IPS-20b (cell line): ENCODE data around the gene SLC2A6.

Experiments used
- H3K27ac ChIP-seq: one replicate; pipeline ENCODE4 v1.5.1; 2013; ENCODE audit warnings: low read length
- H3K27me3 ChIP-seq: 2 replicates; pipeline ENCODE4 v1.6.1; 2013; ENCODE audit warnings: mild to moderate bottlenecking, low read length, inconsistent platforms; ENCODE audit not compliant: insufficient read depth
- H3K36me3 ChIP-seq: 2 replicates; pipeline ENCODE4 v1.6.1; 2013; ENCODE audit warnings: low read depth, mild to moderate bottlenecking, inconsistent platforms, low read length, moderate library complexity; ENCODE audit not compliant: insufficient read depth
- H3K4me1 ChIP-seq: 2 replicates; pipeline ENCODE4 v1.6.1; 2013; ENCODE audit warnings: mild to moderate bottlenecking, control low read depth, inconsistent platforms, low read length, moderate library complexity; ENCODE audit not compliant: insufficient read depth
- H3K4me3 ChIP-seq: 2 replicates; pipeline ENCODE4 v1.5.1; 2013; ENCODE audit warnings: mild to moderate bottlenecking, low read length, inconsistent platforms
- H3K9ac ChIP-seq: 2 replicates; pipeline ENCODE4 v1.6.1; 2013; ENCODE audit warnings: low read depth, mild to moderate bottlenecking, inconsistent platforms, low read length, moderate library complexity
- H3K9me3 ChIP-seq: 2 replicates; pipeline ENCODE4 v1.6.1; 2013; ENCODE audit warnings: mild to moderate bottlenecking, low read depth, low read length, inconsistent platforms; ENCODE audit not compliant: insufficient read depth

Gene SLC2A6

GRCh38 chr9:133493428-133493827 is 14.5 kb upstream of the SLC2A6 start:
- Histone ChIP-seq H3K9ac (no peak overlapping the region), H3K36me3 (no peaks in the 10 kb centered on the region), H3K9me3 (no peaks in the 10 kb centered on the region), H3K4me3 (no peak overlapping the region), H3K4me1 (no peaks in the 10 kb centered on the region), H3K27ac (no peak overlapping the region), H3K27me3 (no peaks in the 10 kb centered on the region)

DNA sequence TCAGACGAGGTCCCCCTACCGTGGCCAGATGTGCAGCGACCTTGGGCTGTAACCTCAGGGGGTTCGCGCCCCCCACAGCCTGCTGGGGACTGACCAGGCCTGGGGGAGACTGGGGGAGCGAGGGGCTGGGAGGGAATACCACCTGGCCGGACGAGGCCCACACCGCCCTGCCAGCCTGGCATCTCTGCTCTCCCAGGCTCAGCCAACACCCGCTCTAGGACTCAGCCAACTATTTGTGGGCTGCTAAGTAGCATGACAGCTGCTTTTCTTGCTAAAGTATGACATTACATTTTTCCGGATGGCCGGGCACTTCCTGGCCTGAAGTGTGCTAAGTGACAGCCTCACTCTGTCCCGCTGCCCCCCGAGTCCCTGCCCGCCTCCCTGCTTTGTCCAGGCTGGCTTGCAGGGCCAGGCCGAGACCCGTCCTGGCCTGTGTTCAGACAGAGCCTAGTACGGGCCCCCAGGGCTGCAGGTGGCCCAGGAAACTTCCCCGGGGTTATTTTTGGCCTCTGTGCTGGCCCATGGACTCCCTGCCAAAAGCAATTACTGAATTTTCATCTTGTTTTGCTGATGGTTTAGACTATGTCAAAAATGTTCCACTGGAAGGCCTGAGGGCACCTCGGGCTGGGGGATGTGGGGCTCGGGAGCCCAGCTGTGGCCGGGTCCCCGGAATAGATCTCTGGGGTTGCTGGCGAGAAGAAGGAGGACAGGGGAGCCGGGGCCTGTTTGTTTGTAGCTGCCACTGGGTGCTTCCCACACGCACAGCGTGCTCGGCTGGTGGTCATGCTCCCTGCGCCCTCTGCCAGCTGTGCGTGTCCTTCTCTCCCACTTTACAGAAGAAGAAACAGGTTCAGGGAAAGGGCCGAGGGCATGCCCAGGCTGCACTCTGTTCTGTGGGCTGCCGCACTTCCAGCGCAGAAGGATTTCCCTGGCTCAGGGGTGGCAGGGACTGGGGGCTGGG is 13.4 kb upstream of the SLC2A6 start:
- H3K36me3 ChIP-seq, result no peaks in the 10 kb centered on the region
- H3K4me1 ChIP-seq, result no peaks in the 10 kb centered on the region
- H3K9me3 ChIP-seq, result no peaks in the 10 kb centered on the region
- H3K27me3 ChIP-seq, result no peaks in the 10 kb centered on the region
- no peak overlapping the region for H3K4me3 ChIP-seq
- H3K27ac ChIP-seq, result no peak overlapping the region
- H3K9ac ChIP-seq, result no peak overlapping the region

DNA sequence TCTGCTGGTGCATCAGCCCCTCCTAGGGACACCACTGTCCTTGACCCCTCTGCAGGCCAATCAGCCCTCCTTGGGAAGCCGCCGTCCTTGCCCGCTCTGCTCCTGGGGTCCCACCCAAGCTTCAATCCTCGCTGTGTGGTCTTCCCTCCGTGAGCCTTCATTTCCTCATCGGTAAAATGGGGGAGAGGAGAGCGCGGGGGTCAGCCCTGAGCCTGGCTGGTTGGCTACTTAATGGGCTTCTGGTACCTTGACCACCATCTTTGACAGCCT is 12.7 kb upstream of the SLC2A6 start:
- Histone ChIP-seq H3K27ac (no peak overlapping the region), H3K36me3 (no peaks in the 10 kb centered on the region), H3K9ac (no peak overlapping the region), H3K4me3 (no peak overlapping the region), H3K4me1 (no peaks in the 10 kb centered on the region), H3K27me3 (no peaks in the 10 kb centered on the region), H3K9me3 (no peaks in the 10 kb centered on the region)

DNA sequence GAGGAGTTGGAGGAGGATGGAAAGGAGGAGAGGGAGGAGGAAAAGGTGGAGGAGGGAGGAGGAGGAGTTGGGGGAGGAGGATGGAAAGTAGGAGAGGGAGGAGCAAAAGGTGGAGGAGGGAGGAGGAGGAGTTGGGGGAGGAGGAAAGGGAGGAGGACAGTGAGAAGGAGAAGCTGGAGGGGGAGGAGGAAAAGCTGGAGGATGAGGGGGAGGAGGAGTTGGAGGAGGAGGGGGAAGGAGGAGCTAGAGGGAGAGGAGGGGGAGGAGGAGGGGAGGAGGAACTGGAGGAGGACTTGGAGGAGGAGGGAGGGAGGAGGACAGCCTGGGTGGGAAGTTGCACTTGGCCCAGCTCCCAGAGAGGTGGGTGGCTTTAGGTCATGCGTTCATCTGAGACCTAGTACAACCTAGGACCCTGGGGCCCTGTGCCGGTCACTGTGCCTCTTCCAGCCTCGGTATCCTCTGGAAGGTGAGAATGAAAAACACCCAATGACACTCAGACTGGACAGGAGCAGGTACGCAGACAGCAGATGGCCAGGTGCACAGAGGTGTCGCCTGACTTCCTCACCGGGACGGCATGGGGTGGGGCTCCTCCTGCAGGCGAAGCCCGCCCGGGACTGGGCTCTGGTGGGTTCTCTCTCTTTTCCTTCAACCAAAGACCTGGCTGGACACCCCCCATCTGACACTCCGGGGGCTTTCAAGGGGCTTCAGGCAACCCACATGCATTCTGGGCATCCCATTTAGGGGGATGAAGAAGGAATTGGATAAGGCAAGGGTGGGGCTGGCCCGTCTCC is 12.2 kb upstream of the SLC2A6 start:
- H3K27me3 ChIP-seq, result no peaks in the 10 kb centered on the region
- no peaks in the 10 kb centered on the region for H3K36me3 ChIP-seq
- H3K9me3 ChIP-seq, result no peaks in the 10 kb centered on the region
- H3K27ac ChIP-seq, result no peak overlapping the region
- H3K9ac ChIP-seq, result no peak overlapping the region
- no peaks in the 10 kb centered on the region for H3K4me1 ChIP-seq
- no peak overlapping the region for H3K4me3 ChIP-seq

GRCh38 chr9:133490201-133490681 is 11.3 kb upstream of the SLC2A6 start:
- no peak overlapping the region for H3K9ac ChIP-seq
- no peaks in the 10 kb centered on the region for H3K27me3 ChIP-seq
- no peaks in the 10 kb centered on the region for H3K36me3 ChIP-seq
- H3K4me3 ChIP-seq, result no peak overlapping the region
- no peaks in the 10 kb centered on the region for H3K4me1 ChIP-seq
- no peaks in the 10 kb centered on the region for H3K9me3 ChIP-seq
- no peak overlapping the region for H3K27ac ChIP-seq

- Histone ChIP-seq H3K36me3 (no peaks in the 10 kb centered on the region), H3K4me1 (no peaks in the 10 kb centered on the region), H3K9ac (no peak overlapping the region), H3K4me3 (no peak overlapping the region), H3K27ac (no peak overlapping the region), H3K9me3 (no peaks in the 10 kb centered on the region), H3K27me3 (no peaks in the 10 kb centered on the region)
Observed at GRCh38 chr9:133489253-133490190, 10.6 kb upstream of the SLC2A6 start.

DNA sequence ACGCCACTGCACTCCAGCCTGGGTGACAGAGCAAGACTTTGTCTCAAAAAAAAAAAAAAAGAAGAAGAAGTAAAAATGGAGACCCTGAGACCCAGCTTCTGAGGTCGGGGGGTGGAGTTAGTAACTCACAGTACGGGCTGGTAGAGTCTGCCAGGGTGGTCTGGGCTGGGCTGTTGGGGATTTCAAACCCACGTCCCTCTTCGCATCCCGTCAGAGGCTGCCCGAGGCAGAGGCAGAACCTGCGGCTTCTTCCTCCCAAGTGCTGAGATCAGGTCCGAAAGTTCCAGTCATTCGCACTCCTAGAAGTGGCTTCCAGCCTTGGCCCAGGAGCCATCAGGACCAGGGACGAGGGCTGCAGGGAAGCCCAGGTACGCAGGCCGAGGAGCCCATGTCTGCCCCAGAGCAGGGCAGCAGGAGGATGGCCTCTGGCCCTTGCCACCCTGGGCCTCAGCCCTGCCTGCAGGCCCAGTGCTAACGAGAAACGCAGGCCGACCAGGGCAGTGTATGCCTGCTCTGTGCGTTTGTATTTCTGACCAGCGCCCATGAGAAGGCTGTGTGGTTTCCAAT is 9.9 kb upstream of the SLC2A6 start:
- H3K4me1 ChIP-seq, result no peaks in the 10 kb centered on the region
- no peaks in the 10 kb centered on the region for H3K36me3 ChIP-seq
- H3K9ac ChIP-seq, result no peak overlapping the region
- H3K4me3 ChIP-seq, result no peak overlapping the region
- H3K27ac ChIP-seq, result no peak overlapping the region
- no peaks in the 10 kb centered on the region for H3K9me3 ChIP-seq
- H3K27me3 ChIP-seq, result no peaks in the 10 kb centered on the region

- H3K4me3 ChIP-seq, result no peak overlapping the region
- no peaks in the 10 kb centered on the region for H3K27me3 ChIP-seq
- no peaks in the 10 kb centered on the region for H3K36me3 ChIP-seq
- no peaks in the 10 kb centered on the region for H3K9me3 ChIP-seq
- H3K27ac ChIP-seq, result no peak overlapping the region
- H3K9ac ChIP-seq, result no peak overlapping the region
- no peaks in the 10 kb centered on the region for H3K4me1 ChIP-seq
Observed at GRCh38 chr9:133487331-133487725, 8.4 kb upstream of the SLC2A6 start.

- no peak overlapping the region for H3K9ac ChIP-seq
- no peaks in the 10 kb centered on the region for H3K27me3 ChIP-seq
Observed at GRCh38 chr9:133485531-133486260, 6.8 kb upstream of the SLC2A6 start.

DNA sequence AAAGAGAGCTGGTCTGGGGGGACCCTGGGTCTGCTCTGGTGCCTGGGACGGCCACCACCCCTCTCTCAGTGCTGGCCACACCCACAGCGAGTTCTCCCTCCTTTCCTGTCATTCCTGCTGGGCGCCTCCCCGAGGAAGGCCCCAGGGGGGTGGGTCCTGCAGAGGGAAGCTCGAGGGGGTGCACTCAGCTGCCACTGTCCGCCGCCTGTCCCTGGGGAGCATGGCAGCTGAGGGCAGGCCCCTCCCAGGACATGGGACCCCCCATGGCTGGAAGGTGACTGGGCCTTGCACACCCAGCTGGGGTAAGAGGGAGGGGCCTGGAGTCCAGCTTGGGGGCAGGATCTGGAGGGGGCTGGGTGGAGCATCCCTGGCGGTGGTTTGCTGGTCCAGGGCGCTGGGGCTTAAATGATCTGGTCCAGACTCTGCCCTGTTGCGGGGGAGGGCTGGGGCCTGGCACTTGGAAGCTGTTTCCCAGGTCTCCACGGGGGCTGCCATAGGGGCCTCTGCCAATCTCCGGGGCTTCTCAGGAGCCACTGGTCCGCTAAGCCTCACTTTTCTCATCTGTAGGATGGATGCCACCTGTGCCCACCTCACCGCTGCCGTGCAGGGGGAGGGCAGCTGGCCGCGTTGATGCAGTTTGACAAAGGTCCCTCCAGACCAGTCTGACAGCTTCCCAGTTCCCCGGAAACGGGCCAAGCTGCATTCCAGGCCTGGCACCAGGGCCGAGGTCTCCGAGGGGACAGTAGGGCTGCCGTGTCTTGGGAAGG is 6.0 kb upstream of the SLC2A6 start:
- Histone ChIP-seq H3K27me3 (peaks cover 2% of the 10 kb centered on the region), H3K27ac (no peak overlapping the region), H3K4me1 (no peaks in the 10 kb centered on the region), H3K36me3 (no peaks in the 10 kb centered on the region), H3K9ac (no peak overlapping the region), H3K4me3 (no peak overlapping the region), H3K9me3 (no peaks in the 10 kb centered on the region)

More at GRCh38 chr9:133485531-133486260, 6.8 kb upstream of the SLC2A6 start:
- H3K27ac ChIP-seq, result no peak overlapping the region
- H3K9me3 ChIP-seq, result no peaks in the 10 kb centered on the region
- no peak overlapping the region for H3K4me3 ChIP-seq
- H3K36me3 ChIP-seq, result no peaks in the 10 kb centered on the region
- H3K4me1 ChIP-seq, result no peaks in the 10 kb centered on the region
